ENCODE results near the gene PTGDR2. TPM values are rescaled to one million over a fixed set of nuclear protein-coding genes. Genes with fewer than 3 reads are reported as not detected.

The PTGDR2 gene
- total RNA-seq, 1 donor from 2014 or later: 0.12 TPM

GRCh38 chr11:60851327-60852104 lies 4.2 kb downstream of the PTGDR2 start:
- Mint-ChIP-seq H3K27ac (ENCODE audit: unreplicated experiment) (no peak overlapping the region), H3K36me3 (ENCODE audit: low read depth) (peaks cover 20% of the 10 kb centered on the region), H3K27me3 (ENCODE audit: low read depth) (peaks cover 2% of the 10 kb centered on the region), H3K4me3 (ENCODE audit: unreplicated experiment) (no peak overlapping the region), H3K9me3 (ENCODE audit: low read depth) (no peaks in the 10 kb centered on the region), H3K4me1 (ENCODE audit: low read depth) (no peaks in the 10 kb centered on the region)
- DNase-seq (ENCODE audit: low spot score): no peak
- TF ChIP-seq CTCF (IDR thresholded peaks at IDR 0.05): no peak

- H3K27me3 Mint-ChIP-seq (ENCODE audit: low read depth): peaks cover 2% of the 10 kb centered on the region
- peaks cover 22% of the 10 kb centered on the region for H3K36me3 Mint-ChIP-seq (ENCODE audit: low read depth)
- H3K27ac Mint-ChIP-seq (ENCODE audit: unreplicated experiment): no peak overlapping the region
- H3K4me3 Mint-ChIP-seq (ENCODE audit: unreplicated experiment): no peak overlapping the region
- peaks cover 6% of the 10 kb centered on the region for H3K4me1 Mint-ChIP-seq (ENCODE audit: low read depth)
- no peaks in the 10 kb centered on the region for H3K9me3 Mint-ChIP-seq (ENCODE audit: low read depth)
- DNase-seq (ENCODE audit: low spot score): no peak
- no peak for TF ChIP-seq CTCF (IDR thresholded peaks at IDR 0.05)
These were observed 5.9 kb downstream of the PTGDR2 start for GRCh38 chr11:60849641-60850520.

GRCh38 chr11:60848714-60849151 lies 7.0 kb downstream of the PTGDR2 start:
- Mint-ChIP-seq H3K4me3 (ENCODE audit: unreplicated experiment) (no peak overlapping the region), H3K27ac (ENCODE audit: unreplicated experiment) (no peak overlapping the region), H3K36me3 (ENCODE audit: low read depth) (peaks cover 22% of the 10 kb centered on the region)

GRCh38 chr11:60847896-60848295 lies 7.9 kb downstream of the PTGDR2 start:
- H3K27me3 Mint-ChIP-seq (ENCODE audit: low read depth): no peaks in the 10 kb centered on the region
- H3K4me1 Mint-ChIP-seq (ENCODE audit: low read depth): peaks cover 26% of the 10 kb centered on the region
- H3K27ac Mint-ChIP-seq (ENCODE audit: unreplicated experiment): no peak overlapping the region
- H3K36me3 Mint-ChIP-seq (ENCODE audit: low read depth): peaks cover 20% of the 10 kb centered on the region
- no peaks in the 10 kb centered on the region for H3K9me3 Mint-ChIP-seq (ENCODE audit: low read depth)
- H3K4me3 Mint-ChIP-seq (ENCODE audit: unreplicated experiment): no peak overlapping the region
- DNase-seq (ENCODE audit: low spot score): no peak
- no peak for TF ChIP-seq CTCF (IDR thresholded peaks at IDR 0.05)

More at GRCh38 chr11:60848714-60849151, 7.0 kb downstream of the PTGDR2 start:
- Mint-ChIP-seq H3K27me3 (ENCODE audit: low read depth) (no peaks in the 10 kb centered on the region), H3K9me3 (ENCODE audit: low read depth) (no peaks in the 10 kb centered on the region), H3K4me1 (ENCODE audit: low read depth) (peaks cover 18% of the 10 kb centered on the region)
- no peak for DNase-seq (ENCODE audit: low spot score)
- no peak for TF ChIP-seq CTCF (IDR thresholded peaks at IDR 0.05)

- no peaks in the 10 kb centered on the region for H3K27me3 Mint-ChIP-seq (ENCODE audit: low read depth)
- no peak for DNase-seq (ENCODE audit: low spot score)
- H3K4me1 Mint-ChIP-seq (ENCODE audit: low read depth): peaks cover 32% of the 10 kb centered on the region
- H3K4me3 Mint-ChIP-seq (ENCODE audit: unreplicated experiment): no peak overlapping the region
- no peaks in the 10 kb centered on the region for H3K9me3 Mint-ChIP-seq (ENCODE audit: low read depth)
- no peak for TF ChIP-seq CTCF (IDR thresholded peaks at IDR 0.05)
- H3K36me3 Mint-ChIP-seq (ENCODE audit: low read depth): peaks cover 20% of the 10 kb centered on the region
- H3K27ac Mint-ChIP-seq (ENCODE audit: unreplicated experiment): no peak overlapping the region
These were observed 8.5 kb downstream of the PTGDR2 start for GRCh38 chr11:60847281-60847680.

All from chondrocyte (in vitro differentiated cells).